ENCODE measurements around the gene FAM222A. TPM values are rescaled to one million over a fixed set of nuclear protein-coding genes. Genes with fewer than 3 reads are reported as not detected.

Gene FAM222A
- total RNA-seq, 1 experiment from 2014 or later: 2.8 TPM

DNA sequence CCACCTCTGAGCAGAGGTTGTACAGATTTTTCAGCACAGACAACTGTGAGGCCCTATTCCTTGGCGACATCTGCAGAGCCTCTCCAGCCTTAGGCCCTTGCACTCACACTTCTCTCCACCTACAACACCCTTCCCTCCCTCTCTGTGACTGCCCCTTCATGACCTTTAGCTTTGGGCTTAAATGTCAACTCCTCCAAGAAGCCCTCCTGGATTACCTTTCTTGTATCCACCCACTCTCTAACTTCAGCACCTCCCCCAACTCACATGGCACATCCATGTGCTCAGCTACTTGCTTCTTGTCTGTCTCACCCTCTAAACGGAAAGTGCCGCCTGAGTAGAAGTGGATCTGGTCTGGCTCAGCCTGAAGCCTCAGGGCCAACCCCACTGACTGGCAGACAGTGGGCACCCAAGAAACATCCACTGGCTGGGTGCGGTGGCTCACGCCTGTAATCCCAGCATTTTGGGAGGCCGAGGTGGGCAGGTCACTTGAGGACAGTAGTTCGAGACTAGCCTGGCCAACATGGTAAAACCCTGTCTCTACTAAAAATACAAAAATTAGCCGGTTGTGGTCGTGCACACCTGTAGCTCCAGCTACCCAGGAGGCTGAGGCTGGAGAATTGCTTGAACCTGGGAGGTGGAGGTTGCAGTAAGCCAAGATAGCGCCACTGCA is 97.5 kb downstream of the FAM222A start:
- H4K5ac ChIP-seq (ENCODE audit: insufficient read length, low read depth, low read length): no peak overlapping the region
- H3K9me3 ChIP-seq (ENCODE audit: control insufficient read depth, low read depth, low read length): no peaks in the 10 kb centered on the region
- H3K36me3 Mint-ChIP-seq (ENCODE audit: insufficient read depth in 1 of 3, low read depth in 3 of 3): peaks cover 0 to 2% (median 0%) of the 10 kb centered on the region in 3 experiments; a peak in 2 of 7 replicates
- H2AFZ ChIP-seq (ENCODE audit: low read length): no peak overlapping the region
- H4K8ac ChIP-seq (replicated peaks; ENCODE audit: insufficient read length, low read depth, low read length): no peak overlapping the region
- H4K91ac ChIP-seq (ENCODE audit: insufficient read length, low read depth, low read length): no peak overlapping the region
- no peaks in the 10 kb centered on the region for H3K23me2 ChIP-seq (ENCODE audit: insufficient read length, low read depth, low read length, poor library complexity, severe bottlenecking)
- no peak overlapping the region for H3K56ac ChIP-seq (ENCODE audit: insufficient read length, low read depth, low read length)
- H3K79me2 ChIP-seq (ENCODE audit: insufficient read depth, low read length): no peaks in the 10 kb centered on the region
- H3K4me1 ChIP-seq (ENCODE audit: insufficient read depth, low read length): no peaks in the 10 kb centered on the region
- peaks cover 4 to 7% of the 10 kb centered on the region in 2 experiments; a peak in 3 of 4 replicates for H3K4me1 Mint-ChIP-seq
- H2BK12ac ChIP-seq (ENCODE audit: insufficient read length, low read depth, low read length): no peak overlapping the region
- H3K79me1 ChIP-seq (ENCODE audit: insufficient read depth, low read depth, low read length, poor library complexity, severe bottlenecking): no peaks in the 10 kb centered on the region
- H3K9ac ChIP-seq (ENCODE audit: extremely low read depth, insufficient read length, low read length): no peak overlapping the region
- H3K23ac ChIP-seq (ENCODE audit: insufficient read length, low read depth, low read length): no peak overlapping the region
- no peak overlapping the region for H3K18ac ChIP-seq (ENCODE audit: insufficient read length, low read depth, low read length)
- TF ChIP-seq CTCF (conservative IDR thresholded peaks at IDR 0.05): no peak
- WGBS (ENCODE audit: extremely low coverage, insufficient read length, low lambda C conversion rate): no CpG with 5 or more reads among the region's 10 CpGs
- H3K27ac ChIP-seq (ENCODE audit: insufficient read length, low read depth, low read length): no peak overlapping the region
- H3K4me3 Mint-ChIP-seq: no peak overlapping the region
- H2BK15ac ChIP-seq (ENCODE audit: low read depth, low read length): no peak overlapping the region
- no peak overlapping the region for H2AK5ac ChIP-seq (ENCODE audit: insufficient read length, low read length)
- peak overlapping the region in 1 of 3 experiments; percentile 27; a peak in 1 of 7 replicates for H3K27ac Mint-ChIP-seq
- no peak overlapping the region for H3K4ac ChIP-seq (ENCODE audit: low read depth, low read length)
- H4K20me1 ChIP-seq (ENCODE audit: control insufficient read depth, insufficient read depth, insufficient read length): no peaks in the 10 kb centered on the region
- no peak overlapping the region for H2BK20ac ChIP-seq (ENCODE audit: low read depth, low read length, poor library complexity, severe bottlenecking)
- no peaks in the 10 kb centered on the region for H3K27me3 Mint-ChIP-seq (ENCODE audit: low read depth)
- no peak overlapping the region for H3K4me2 ChIP-seq (ENCODE audit: insufficient read depth, insufficient read length, low read length)
- no peak for DNase-seq
- no peaks in the 10 kb centered on the region for H3K9me3 Mint-ChIP-seq
- no peak overlapping the region for H2BK120ac ChIP-seq (ENCODE audit: low read depth, low read length, poor library complexity, severe bottlenecking)
- no peak overlapping the region; the same call in 1 of the 2 replicates for H3K14ac ChIP-seq (ENCODE audit: insufficient read depth, low read length)
- no peaks in the 10 kb centered on the region for H3K27me3 ChIP-seq (ENCODE audit: insufficient read depth, low read length)
- H2BK5ac ChIP-seq (ENCODE audit: insufficient read length, low read length): no peak overlapping the region
- H3T11ph ChIP-seq (ENCODE audit: low read length): no peak overlapping the region

Measured in H9 (cell line).